Large intestine (tissue), 3 donors: ENCODE data around the gene THAP4. TPM values are rescaled to one million over a fixed set of nuclear protein-coding genes. Genes with fewer than 3 reads are reported as not detected.

Source experiments
- DNase-seq, 2 donors: peaks; one replicate each; pipeline versions ENCODE4 v3.0.0 to v3.0.0-alpha.2; 2013
- H3K27ac ChIP-seq: one replicate; pipeline ENCODE4 v1.5.1; 2013; ENCODE audit warnings: low read length
- H3K27me3 ChIP-seq: 2 replicates; pipeline ENCODE4 v1.6.1; 2013; ENCODE audit warnings: low read length; ENCODE audit not compliant: control insufficient read depth, insufficient read depth
- H3K36me3 ChIP-seq: 2 replicates; pipeline ENCODE4 v1.6.1; 2013; ENCODE audit warnings: low read length; ENCODE audit not compliant: control insufficient read depth, insufficient read depth
- H3K4me1 ChIP-seq: one replicate; pipeline ENCODE4 v1.6.1; 2013; ENCODE audit warnings: low read length; ENCODE audit not compliant: control insufficient read depth, insufficient read depth
- H3K4me3 ChIP-seq: one replicate; pipeline ENCODE4 v1.5.1; 2013; ENCODE audit warnings: low read length
- H3K9me3 ChIP-seq: one replicate; pipeline ENCODE4 v1.6.1; 2013; ENCODE audit warnings: mild to moderate bottlenecking, low read depth, low read length, moderate library complexity; ENCODE audit not compliant: control insufficient read depth
- WGBS: methylation state at CpG from one replicate; pipeline ENCODE4 v1.1.5; 2013; ENCODE audit warnings: low lambda C conversion rate; ENCODE audit not compliant: insufficient coverage; 5-methylcytosine and 5-hydroxymethylcytosine counted together
- polyA plus RNA-seq: library from polyadenylated mRNA; unstranded; fragments of 120-200 nt; gene quantifications from one replicate; pipeline ENCODE4 v1.2.1, GENCODE V29; 2013

THAP4 gene
- polyA plus RNA-seq, 1 donor: 35.7 TPM

GRCh38 chr2:241535871-241536655, 100.9 kb downstream of the THAP4 start:
- no peak overlapping the region for H3K4me3 ChIP-seq
- no peaks in the 10 kb centered on the region for H3K4me1 ChIP-seq
- H3K27me3 ChIP-seq: peaks cover 10% of the 10 kb centered on the region
- H3K9me3 ChIP-seq: peaks cover under 1% of the 10 kb centered on the region
- DNase-seq: no peak
- H3K36me3 ChIP-seq: no peaks in the 10 kb centered on the region
- no peak overlapping the region for H3K27ac ChIP-seq
- WGBS: 81% methylated on average over 3 of the region's 13 CpGs

GRCh38 chr2:241534701-241535375, 102.1 kb downstream of the THAP4 start:
- H3K36me3 ChIP-seq: no peaks in the 10 kb centered on the region
- no peaks in the 10 kb centered on the region for H3K4me1 ChIP-seq
- H3K9me3 ChIP-seq: no peaks in the 10 kb centered on the region
- peaks cover 3% of the 10 kb centered on the region for H3K27me3 ChIP-seq
- H3K4me3 ChIP-seq: no peak overlapping the region
- WGBS: no CpG with 5 or more reads among the region's 17 CpGs
- DNase-seq: no peak
- no peak overlapping the region for H3K27ac ChIP-seq

Other genes starting within 250 kb of the THAP4 start
- 135 TPM for gene STK25, start 128.6 kb downstream of the THAP4 start, polyA plus RNA-seq
- 8.8 TPM for gene BOK, start 78.4 kb downstream of the THAP4 start, polyA plus RNA-seq
- 79.8 TPM for gene ATG4B, start 535 bp upstream of the THAP4 start, polyA plus RNA-seq
- gene DTYMK, start 49.7 kb upstream of the THAP4 start, polyA plus RNA-seq: 25.5 TPM
- 44.2 TPM for gene ING5, start 64.9 kb upstream of the THAP4 start, polyA plus RNA-seq
- gene D2HGDH, start 97.5 kb upstream of the THAP4 start, polyA plus RNA-seq: 47.1 TPM
- gene GAL3ST2, start 139.7 kb upstream of the THAP4 start, polyA plus RNA-seq: 0.31 TPM
- gene NEU4, start 172.0 kb upstream of the THAP4 start, polyA plus RNA-seq: 0.67 TPM
- gene PDCD1, start 221.7 kb upstream of the THAP4 start, polyA plus RNA-seq: 0.31 TPM
- 0.07 TPM for gene RTP5, start 232.6 kb upstream of the THAP4 start, polyA plus RNA-seq